ENCODE data around the gene DIAPH2. TPM values are rescaled to one million over a fixed set of nuclear protein-coding genes. Genes with fewer than 3 reads are reported as not detected.

DIAPH2 gene
- total RNA-seq, 1 experiment from 2014 or later, result 10.4 TPM

DNA sequence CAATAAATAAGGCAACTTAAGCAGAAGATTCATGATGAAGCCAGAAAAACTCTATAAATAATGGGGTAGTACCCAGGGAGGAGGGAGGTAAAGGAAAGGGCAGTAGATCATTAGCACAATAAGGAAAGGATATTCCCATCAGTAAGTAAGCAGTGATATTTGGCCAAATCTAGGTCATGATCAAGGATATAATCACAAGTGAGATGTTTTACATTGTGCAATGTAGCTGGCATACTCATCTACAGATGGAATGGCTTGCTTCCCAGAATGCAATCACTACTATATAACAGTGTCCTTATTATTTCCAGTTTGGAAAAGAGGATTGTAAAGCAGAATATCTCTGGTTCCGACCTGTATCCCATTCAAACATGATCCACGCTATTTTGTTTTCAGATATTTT lies 682.5 kb downstream of the DIAPH2 start:
- H3K9me3 ChIP-seq (ENCODE audit: low read depth, low read length, poor library complexity, severe bottlenecking), result no peaks in the 10 kb centered on the region
- H3K27me3 ChIP-seq (replicated peaks; ENCODE audit: insufficient read depth, low read depth, low read length, poor library complexity), result no peaks in the 10 kb centered on the region
- H3K27ac ChIP-seq (ENCODE audit: low read depth, low read length, poor library complexity, severe bottlenecking), result no peak overlapping the region
- H3K4me3 ChIP-seq (ENCODE audit: low read depth, low read length, poor library complexity, severe bottlenecking), result no peak overlapping the region
- DNase-seq (ENCODE audit: low spot score), result no peak
- BruUV-seq (replicated peaks), result no TSS peak
- ChIA-PET POLR2A (ENCODE audit: low non-redundant PET) (no interaction called here), CTCF (no interaction called here)
- no peak for TF ChIP-seq EZH2 (IDR thresholded peaks at IDR 0.05; ENCODE audit: borderline replicate concordance, low read depth, low read length, poor library complexity, severe bottlenecking)
- TF ChIP-seq, protein P1, sequence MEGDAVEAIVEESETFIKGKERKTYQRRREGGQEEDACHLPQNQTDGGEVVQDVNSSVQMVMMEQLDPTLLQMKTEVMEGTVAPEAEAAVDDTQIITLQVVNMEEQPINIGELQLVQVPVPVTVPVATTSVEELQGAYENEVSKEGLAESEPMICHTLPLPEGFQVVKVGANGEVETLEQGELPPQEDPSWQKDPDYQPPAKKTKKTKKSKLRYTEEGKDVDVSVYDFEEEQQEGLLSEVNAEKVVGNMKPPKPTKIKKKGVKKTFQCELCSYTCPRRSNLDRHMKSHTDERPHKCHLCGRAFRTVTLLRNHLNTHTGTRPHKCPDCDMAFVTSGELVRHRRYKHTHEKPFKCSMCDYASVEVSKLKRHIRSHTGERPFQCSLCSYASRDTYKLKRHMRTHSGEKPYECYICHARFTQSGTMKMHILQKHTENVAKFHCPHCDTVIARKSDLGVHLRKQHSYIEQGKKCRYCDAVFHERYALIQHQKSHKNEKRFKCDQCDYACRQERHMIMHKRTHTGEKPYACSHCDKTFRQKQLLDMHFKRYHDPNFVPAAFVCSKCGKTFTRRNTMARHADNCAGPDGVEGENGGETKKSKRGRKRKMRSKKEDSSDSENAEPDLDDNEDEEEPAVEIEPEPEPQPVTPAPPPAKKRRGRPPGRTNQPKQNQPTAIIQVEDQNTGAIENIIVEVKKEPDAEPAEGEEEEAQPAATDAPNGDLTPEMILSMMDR (conservative IDR thresholded peaks at IDR 0.05; ENCODE audit: low read depth, low read length), result no peak
- intact Hi-C loops (cut with micrococcal nuclease; ENCODE audit: unreplicated experiment), result no loop called here
- H3K36me3 ChIP-seq (ENCODE audit: insufficient read depth, low read length, poor library complexity, severe bottlenecking), result no peaks in the 10 kb centered on the region
- no peaks in the 10 kb centered on the region for H3K4me1 ChIP-seq (ENCODE audit: insufficient read depth, low read length, poor library complexity, severe bottlenecking)

DNA sequence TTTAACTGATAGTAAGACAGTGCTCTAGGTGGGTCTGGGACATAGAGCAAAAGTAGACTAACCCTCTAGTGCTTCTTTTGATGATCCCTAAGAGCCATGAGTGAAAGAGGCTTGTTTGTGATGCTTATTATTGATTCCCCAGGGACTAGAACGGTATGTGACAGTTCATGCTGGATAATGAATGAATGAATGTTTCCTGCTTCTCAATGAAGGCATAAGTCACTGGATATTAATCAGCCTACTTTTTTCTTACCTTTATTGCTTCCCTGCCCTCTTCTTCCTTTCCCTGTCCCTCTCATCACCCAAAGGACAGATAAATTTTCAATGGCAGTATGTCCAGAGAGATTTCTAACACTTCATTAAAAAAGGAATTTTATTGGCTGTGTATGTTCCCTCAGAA lies 685.3 kb downstream of the DIAPH2 start:
- no peak for TF ChIP-seq EZH2 (IDR thresholded peaks at IDR 0.05; ENCODE audit: borderline replicate concordance, low read depth, low read length, poor library complexity, severe bottlenecking)
- TF ChIP-seq, protein P1 (conservative IDR thresholded peaks at IDR 0.05; ENCODE audit: low read depth, low read length), result no peak
- Histone ChIP-seq H3K36me3 (ENCODE audit: insufficient read depth, low read length, poor library complexity, severe bottlenecking) (no peaks in the 10 kb centered on the region), H3K4me3 (ENCODE audit: low read depth, low read length, poor library complexity, severe bottlenecking) (no peak overlapping the region), H3K27ac (ENCODE audit: low read depth, low read length, poor library complexity, severe bottlenecking) (no peak overlapping the region), H3K27me3 (replicated peaks; ENCODE audit: insufficient read depth, low read depth, low read length, poor library complexity) (no peaks in the 10 kb centered on the region), H3K9me3 (ENCODE audit: low read depth, low read length, poor library complexity, severe bottlenecking) (no peaks in the 10 kb centered on the region), H3K4me1 (ENCODE audit: insufficient read depth, low read length, poor library complexity, severe bottlenecking) (no peaks in the 10 kb centered on the region)
- BruUV-seq (replicated peaks), result no TSS peak
- intact Hi-C loops (cut with micrococcal nuclease; ENCODE audit: unreplicated experiment), result no loop called here
- ChIA-PET POLR2A (ENCODE audit: low non-redundant PET) (interaction anchor here (0.6 kb wide), 1 partner anchor 315 kb away, joined by 6 read pairs; no protein-coding TSS in a partner anchor), CTCF (no interaction called here)
- peak; percentile 7 for DNase-seq (ENCODE audit: low spot score)

DNA sequence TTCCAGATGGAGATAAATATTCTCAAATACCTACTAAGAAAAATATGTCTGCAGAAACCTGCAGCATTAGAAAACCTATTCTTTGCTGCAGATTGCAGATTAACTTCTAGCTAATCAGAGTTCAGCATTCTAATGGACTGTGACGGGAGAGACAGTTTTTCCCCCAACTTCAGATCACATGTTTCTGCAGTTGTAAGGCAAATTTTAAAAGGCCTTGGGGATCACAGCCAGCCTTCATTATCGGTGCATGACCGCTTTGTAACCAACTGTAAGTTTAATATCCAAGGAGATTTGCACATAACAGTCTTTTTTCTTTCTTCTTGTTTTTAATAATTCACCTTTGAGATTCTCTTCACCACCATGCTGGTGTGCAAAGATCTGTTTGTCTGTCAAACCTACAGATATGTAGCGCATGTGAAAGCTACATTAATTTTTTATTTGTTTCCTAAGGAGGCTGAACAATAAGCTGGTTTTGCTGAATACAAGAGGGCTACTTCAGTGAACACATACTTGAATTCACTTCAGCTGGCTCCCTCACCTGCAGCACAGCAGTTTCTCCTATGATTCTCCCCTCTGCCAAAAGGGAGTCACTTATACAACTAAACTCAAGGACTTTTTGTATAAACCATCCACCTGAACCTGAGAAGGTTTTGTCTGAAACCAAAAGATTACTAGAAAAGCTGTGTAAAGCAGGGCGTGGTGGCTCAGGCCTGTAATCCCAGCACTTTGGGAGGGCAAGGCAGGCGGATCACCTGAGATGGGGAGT lies 687.5 kb downstream of the DIAPH2 start:
- Histone ChIP-seq H3K27ac (ENCODE audit: low read depth, low read length, poor library complexity, severe bottlenecking) (no peak overlapping the region), H3K4me1 (ENCODE audit: insufficient read depth, low read length, poor library complexity, severe bottlenecking) (no peaks in the 10 kb centered on the region), H3K9me3 (ENCODE audit: low read depth, low read length, poor library complexity, severe bottlenecking) (no peaks in the 10 kb centered on the region), H3K36me3 (ENCODE audit: insufficient read depth, low read length, poor library complexity, severe bottlenecking) (no peaks in the 10 kb centered on the region), H3K27me3 (replicated peaks; ENCODE audit: insufficient read depth, low read depth, low read length, poor library complexity) (no peaks in the 10 kb centered on the region), H3K4me3 (ENCODE audit: low read depth, low read length, poor library complexity, severe bottlenecking) (no peak overlapping the region)
- POLR2A ChIA-PET (ENCODE audit: low non-redundant PET), result no interaction called here
- BruUV-seq (replicated peaks), result no TSS peak
- no peak for TF ChIP-seq EZH2 (IDR thresholded peaks at IDR 0.05; ENCODE audit: borderline replicate concordance, low read depth, low read length, poor library complexity, severe bottlenecking)
- TF ChIP-seq, protein P1 (conservative IDR thresholded peaks at IDR 0.05; ENCODE audit: low read depth, low read length), result no peak
- intact Hi-C loops (cut with micrococcal nuclease; ENCODE audit: unreplicated experiment), result no loop called here
- no peak for DNase-seq (ENCODE audit: low spot score)
- CTCF ChIA-PET, result no interaction called here
